ENCODE results near the gene AP2B1.

The AP2B1 gene

GRCh38 chr17:35641032-35641431 is 53.9 kb downstream of the AP2B1 start:
- DNase-seq (ENCODE audit: low spot score in 2 of 2) (no peak), ATAC-seq (no peak)
- Mint-ChIP-seq H3K36me3 (peaks cover 100% of the 10 kb centered on the region), H3K4me1 (no peaks in the 10 kb centered on the region), H3K27ac (no peak overlapping the region), H3K9me3 (no peaks in the 10 kb centered on the region), H3K4me3 (no peak overlapping the region)

DNA sequence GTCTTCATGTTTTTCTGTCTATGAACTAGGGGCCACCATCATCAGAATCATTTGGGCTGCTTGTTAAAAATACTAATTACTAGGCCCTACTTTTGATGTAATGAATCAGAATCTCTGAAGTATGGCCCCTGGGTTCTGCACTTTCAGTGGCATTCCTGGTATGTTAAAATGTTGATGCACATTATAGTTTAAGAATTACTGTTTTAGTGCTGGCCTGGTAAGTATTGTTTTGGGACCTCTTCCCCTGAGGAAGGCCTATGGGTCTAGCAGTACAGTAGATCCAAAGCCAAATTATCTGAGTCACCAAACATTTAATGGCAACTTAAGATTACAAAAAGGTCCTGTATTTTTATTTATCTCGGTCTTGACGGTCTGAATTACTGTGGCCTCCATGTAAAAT is 58.8 kb downstream of the AP2B1 start:
- ATAC-seq = no peak
- H3K9me3 Mint-ChIP-seq = no peaks in the 10 kb centered on the region
- DNase-seq (ENCODE audit: low spot score in 2 of 2) = no peak
- no peak overlapping the region for H3K4me3 Mint-ChIP-seq
- H3K36me3 Mint-ChIP-seq = peaks cover 59% of the 10 kb centered on the region
- no peaks in the 10 kb centered on the region for H3K4me1 Mint-ChIP-seq
- no peak overlapping the region for H3K27ac Mint-ChIP-seq

DNA sequence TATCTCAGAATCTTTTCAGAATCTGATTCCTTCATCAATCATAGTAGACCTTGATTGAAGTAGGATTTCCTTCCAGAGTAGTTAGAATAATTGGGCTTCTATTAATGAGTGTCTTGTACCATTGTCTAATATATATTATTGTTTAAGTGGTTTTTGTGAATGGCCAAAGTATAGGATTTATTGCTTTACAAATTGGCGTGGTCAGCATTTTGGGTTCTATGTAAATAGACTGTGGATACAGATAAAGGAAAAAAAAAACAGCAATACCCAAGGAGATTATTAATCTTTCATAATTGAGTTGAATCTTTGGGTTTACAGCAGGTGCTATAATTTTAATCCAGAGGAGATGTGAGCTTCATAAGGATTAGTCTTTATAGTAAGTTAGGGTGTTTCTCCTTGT is 64.3 kb downstream of the AP2B1 start:
- ATAC-seq = no peak
- no peak overlapping the region for H3K27ac Mint-ChIP-seq
- H3K36me3 Mint-ChIP-seq = peaks cover 4% of the 10 kb centered on the region
- no peak for DNase-seq (ENCODE audit: low spot score in 2 of 2)
- H3K4me3 Mint-ChIP-seq = no peak overlapping the region
- no peaks in the 10 kb centered on the region for H3K9me3 Mint-ChIP-seq
- H3K4me1 Mint-ChIP-seq = peaks cover 5% of the 10 kb centered on the region

DNA sequence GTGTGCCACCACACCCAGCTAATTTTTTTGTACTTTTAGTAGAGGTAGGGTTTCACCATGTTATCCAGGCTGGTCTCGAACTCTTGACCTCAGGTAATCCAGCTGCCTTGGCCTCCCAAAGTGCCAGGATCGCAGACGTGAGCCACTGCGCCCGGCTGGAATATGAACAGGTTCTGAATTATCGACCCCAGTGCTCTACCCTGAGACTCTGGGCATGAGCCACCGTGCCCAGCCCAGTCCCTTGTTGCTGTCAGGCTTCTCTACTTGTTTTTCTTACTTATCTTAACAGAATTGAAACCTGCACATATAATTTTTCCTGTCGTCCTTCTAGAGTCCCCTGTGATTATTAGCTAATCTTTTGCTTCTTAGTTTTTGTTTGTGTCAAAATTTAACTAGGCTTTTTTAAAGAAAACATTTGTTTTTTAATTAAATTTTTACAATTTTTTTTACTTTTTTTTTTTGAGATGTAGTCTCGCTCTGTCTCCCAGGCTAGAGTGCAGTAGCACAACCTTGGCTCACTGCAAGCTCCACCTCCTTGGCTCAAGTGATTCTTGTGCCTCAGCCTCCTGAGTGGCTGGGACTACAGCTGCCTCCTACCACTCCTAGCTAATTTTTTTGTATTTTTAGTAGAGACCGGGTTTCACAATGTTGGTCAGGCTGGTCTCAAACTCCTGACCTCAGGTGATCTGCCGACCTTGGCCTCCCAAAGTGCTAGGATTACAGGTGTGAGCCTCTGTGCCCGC is 66.7 kb downstream of the AP2B1 start:
- Mint-ChIP-seq H3K27ac (peak overlapping the region; percentile 54), H3K36me3 (no peaks in the 10 kb centered on the region), H3K4me3 (no peak overlapping the region), H3K9me3 (no peaks in the 10 kb centered on the region), H3K4me1 (peaks cover 11% of the 10 kb centered on the region)
- ATAC-seq (no peak), DNase-seq (ENCODE audit: low spot score in 2 of 2) (no peak)

DNA sequence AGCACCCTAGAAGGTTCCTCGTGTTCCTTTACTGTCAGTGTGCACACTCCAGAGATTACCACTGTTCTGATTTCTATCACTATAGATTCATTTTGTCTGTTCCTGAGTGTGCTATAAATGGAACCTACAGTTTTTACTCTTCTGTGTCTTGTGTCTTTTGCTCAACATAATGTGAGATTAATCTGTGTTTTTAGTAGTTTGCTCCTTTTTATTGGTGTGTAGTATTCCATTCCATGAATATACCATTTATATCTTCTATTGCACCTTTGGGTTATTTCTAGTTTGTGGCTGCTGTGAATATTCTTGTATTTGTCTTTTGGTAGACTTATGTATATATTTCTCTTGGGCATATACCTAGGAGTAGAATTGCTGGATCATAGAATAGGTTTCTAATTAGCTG is 68.2 kb downstream of the AP2B1 start:
- H3K4me1 Mint-ChIP-seq = peaks cover 11% of the 10 kb centered on the region
- no peak for ATAC-seq
- no peak overlapping the region for H3K4me3 Mint-ChIP-seq
- no peaks in the 10 kb centered on the region for H3K9me3 Mint-ChIP-seq
- H3K36me3 Mint-ChIP-seq = no peaks in the 10 kb centered on the region
- H3K27ac Mint-ChIP-seq = no peak overlapping the region
- DNase-seq (ENCODE audit: low spot score in 2 of 2) = no peak

GRCh38 chr17:35660902-35661301 is 73.8 kb downstream of the AP2B1 start:
- Mint-ChIP-seq H3K4me1 (peaks cover 6% of the 10 kb centered on the region), H3K9me3 (no peaks in the 10 kb centered on the region), H3K4me3 (no peak overlapping the region), H3K27ac (peak overlapping the region; percentile 82), H3K36me3 (no peaks in the 10 kb centered on the region)
- no peak for DNase-seq (ENCODE audit: low spot score in 2 of 2)
- no peak for ATAC-seq

DNA sequence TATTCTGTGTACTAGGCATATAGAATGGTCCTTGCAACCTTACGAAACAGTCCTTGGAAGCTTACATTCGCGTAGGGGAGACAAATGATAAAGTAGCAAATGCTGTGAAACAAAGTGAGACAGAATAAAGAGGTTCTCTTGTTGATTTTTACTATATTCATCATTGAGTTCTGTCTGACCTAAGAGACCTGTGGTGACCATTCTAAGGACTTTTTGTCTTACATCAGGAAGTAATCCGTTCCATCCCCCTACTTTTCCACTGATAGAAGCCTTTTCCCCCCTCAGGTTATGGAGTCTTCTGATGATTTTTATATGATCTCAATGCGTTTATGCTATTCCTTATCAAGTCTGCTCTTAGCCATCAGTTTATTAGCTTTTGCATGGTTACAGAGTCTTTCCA is 77.6 kb downstream of the AP2B1 start:
- Mint-ChIP-seq H3K9me3 (no peaks in the 10 kb centered on the region), H3K27ac (no peak overlapping the region), H3K36me3 (peaks cover 34% of the 10 kb centered on the region), H3K4me3 (no peak overlapping the region), H3K4me1 (no peaks in the 10 kb centered on the region)
- ATAC-seq (no peak), DNase-seq (ENCODE audit: low spot score in 2 of 2) (no peak)

DNA sequence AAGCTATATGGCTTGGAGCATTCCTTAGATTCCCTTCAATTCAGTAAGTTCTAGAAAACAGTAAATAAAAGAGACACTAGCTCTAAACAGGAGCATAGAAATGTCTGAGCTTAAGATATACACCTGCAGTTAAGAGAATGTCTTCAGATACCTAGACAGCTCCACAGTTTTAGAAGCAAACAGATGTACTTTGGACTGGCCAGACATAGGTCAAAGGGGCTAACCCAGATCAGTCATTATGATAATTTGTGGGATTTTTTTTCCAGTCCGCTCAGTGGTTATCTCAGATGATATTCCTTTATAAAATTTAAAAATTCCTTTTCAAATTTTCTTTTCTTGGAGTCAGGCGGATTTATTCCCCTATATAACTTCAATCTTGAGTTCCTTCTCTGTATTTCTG is 78.5 kb downstream of the AP2B1 start:
- Mint-ChIP-seq H3K4me1 (no peaks in the 10 kb centered on the region), H3K36me3 (peaks cover 44% of the 10 kb centered on the region), H3K9me3 (no peaks in the 10 kb centered on the region), H3K27ac (no peak overlapping the region), H3K4me3 (no peak overlapping the region)
- DNase-seq (ENCODE audit: low spot score in 2 of 2) = no peak
- ATAC-seq = no peak

DNA sequence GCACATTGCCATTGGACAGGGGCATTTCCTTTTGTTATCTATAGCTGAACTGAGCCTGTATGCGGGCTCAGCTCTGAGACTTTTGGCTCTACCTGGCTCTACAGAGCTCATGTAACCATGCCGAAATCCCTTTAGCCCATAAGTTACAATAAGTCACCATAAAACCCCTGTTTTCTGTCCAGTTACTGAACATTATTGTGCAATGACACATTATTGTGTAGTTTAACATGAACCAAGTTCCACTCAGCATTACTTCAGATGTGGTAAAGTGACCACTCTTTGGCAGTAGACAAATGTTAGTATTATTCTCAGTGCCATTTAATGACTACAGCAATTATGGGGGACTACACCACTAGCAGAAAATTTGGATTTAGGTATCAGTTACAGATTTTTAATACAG is 78.9 kb downstream of the AP2B1 start:
- Mint-ChIP-seq H3K4me3 (no peak overlapping the region), H3K36me3 (peaks cover 48% of the 10 kb centered on the region), H3K27ac (no peak overlapping the region), H3K9me3 (no peaks in the 10 kb centered on the region), H3K4me1 (no peaks in the 10 kb centered on the region)
- DNase-seq (ENCODE audit: low spot score in 2 of 2) (no peak), ATAC-seq (no peak)

- Mint-ChIP-seq H3K27ac (no peak overlapping the region), H3K9me3 (no peaks in the 10 kb centered on the region), H3K36me3 (peaks cover 58% of the 10 kb centered on the region), H3K4me3 (no peak overlapping the region), H3K4me1 (peaks cover 6% of the 10 kb centered on the region)
- DNase-seq (ENCODE audit: low spot score in 2 of 2) = no peak
- no peak for ATAC-seq
Observed at GRCh38 chr17:35666967-35667532, 79.9 kb downstream of the AP2B1 start.

DNA sequence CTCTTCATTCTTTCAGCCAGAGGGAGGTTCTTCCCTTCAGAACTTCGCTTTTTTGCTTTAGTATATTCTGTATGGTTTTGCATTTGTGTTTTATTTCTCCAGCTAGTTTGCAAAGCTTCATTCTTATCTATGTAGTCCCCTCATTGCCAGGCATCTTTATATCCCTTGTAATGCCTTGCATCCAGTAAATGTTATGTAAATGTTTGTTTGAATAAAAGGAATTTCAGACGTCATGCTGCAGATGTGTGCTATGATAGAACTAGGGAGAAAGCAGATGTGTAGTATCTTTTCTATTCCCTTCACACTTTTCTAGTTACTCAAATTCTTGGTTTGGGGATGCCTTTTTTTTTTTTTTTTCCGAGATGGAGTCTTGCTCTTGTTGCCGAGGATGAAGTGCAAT is 81.7 kb downstream of the AP2B1 start:
- H3K27ac Mint-ChIP-seq = no peak overlapping the region
- peaks cover 6% of the 10 kb centered on the region for H3K4me1 Mint-ChIP-seq
- peaks cover 75% of the 10 kb centered on the region for H3K36me3 Mint-ChIP-seq
- H3K4me3 Mint-ChIP-seq = no peak overlapping the region
- H3K9me3 Mint-ChIP-seq = no peaks in the 10 kb centered on the region
- no peak for DNase-seq (ENCODE audit: low spot score in 2 of 2)
- ATAC-seq = no peak

DNA sequence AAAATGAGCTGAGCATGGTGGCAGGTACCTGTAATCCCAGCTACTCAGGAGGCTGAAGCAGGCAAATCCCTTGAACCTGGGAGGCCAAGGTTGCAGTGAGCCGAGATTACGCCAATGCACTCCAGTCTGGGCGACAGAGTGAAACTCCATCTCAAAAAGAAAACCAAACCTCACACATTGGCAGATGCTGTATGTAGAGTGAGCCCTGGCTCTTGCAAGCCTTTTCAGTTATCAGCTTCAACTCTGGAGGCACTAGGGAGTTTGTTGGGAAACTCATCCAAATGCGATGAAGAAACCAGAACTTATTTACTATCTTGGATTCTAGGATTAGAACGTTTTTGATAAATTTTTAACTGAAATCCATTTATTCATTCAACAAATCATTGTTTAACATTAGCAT is 87.4 kb downstream of the AP2B1 start:
- Mint-ChIP-seq H3K27ac (no peak overlapping the region), H3K9me3 (no peaks in the 10 kb centered on the region), H3K4me3 (no peak overlapping the region), H3K36me3 (peaks cover 98% of the 10 kb centered on the region), H3K4me1 (peaks cover 17% of the 10 kb centered on the region)
- ATAC-seq = no peak
- no peak for DNase-seq (ENCODE audit: low spot score in 2 of 2)

- ATAC-seq (no peak), DNase-seq (ENCODE audit: low spot score in 2 of 2) (no peak)
- H3K4me1 Mint-ChIP-seq = peaks cover 16% of the 10 kb centered on the region
- H3K36me3 Mint-ChIP-seq = peaks cover 98% of the 10 kb centered on the region
- H3K4me3 Mint-ChIP-seq = no peak overlapping the region
- no peaks in the 10 kb centered on the region for H3K9me3 Mint-ChIP-seq
- peak overlapping the region; percentile 2 for H3K27ac Mint-ChIP-seq
Observed at GRCh38 chr17:35676441-35676840, 89.3 kb downstream of the AP2B1 start.

DNA sequence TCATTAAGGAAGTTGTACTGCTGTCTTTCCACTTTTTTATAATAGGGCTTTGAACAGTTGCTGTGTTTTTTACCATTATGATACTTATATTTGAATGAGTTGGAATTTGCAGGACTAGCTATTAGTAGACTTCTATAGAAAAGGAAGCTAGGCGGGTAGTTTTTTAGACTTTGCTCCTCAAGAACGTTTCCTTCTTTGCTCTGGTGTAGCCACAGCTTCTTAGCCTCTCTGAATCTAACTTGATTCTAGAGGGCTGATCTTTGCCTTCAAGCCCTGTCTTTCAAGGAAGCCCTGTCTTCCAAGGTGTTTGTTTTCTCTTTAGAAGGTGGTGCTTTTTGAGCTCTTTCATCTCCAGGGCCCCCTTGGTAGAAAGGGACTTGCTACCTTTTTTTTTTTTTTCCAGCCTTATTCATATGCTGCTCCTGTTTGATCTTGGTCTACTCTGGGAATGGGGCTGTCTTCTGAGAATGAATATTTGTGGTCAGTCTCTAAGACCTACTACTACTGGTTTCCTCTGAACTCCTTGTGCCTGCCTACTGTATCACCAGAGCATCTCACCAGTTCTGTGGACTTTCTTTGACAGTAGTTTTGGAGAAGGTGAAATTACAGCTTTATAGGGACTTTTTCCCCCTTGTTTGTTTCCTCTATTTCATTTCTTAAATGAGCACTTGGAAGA is 92.0 kb downstream of the AP2B1 start:
- peaks cover 11% of the 10 kb centered on the region for H3K4me1 Mint-ChIP-seq
- H3K9me3 Mint-ChIP-seq = no peaks in the 10 kb centered on the region
- peak overlapping the region; percentile 52 for H3K27ac Mint-ChIP-seq
- no peak overlapping the region for H3K4me3 Mint-ChIP-seq
- no peak for DNase-seq (ENCODE audit: low spot score in 2 of 2)
- no peak for ATAC-seq
- H3K36me3 Mint-ChIP-seq = peaks cover 98% of the 10 kb centered on the region

DNA sequence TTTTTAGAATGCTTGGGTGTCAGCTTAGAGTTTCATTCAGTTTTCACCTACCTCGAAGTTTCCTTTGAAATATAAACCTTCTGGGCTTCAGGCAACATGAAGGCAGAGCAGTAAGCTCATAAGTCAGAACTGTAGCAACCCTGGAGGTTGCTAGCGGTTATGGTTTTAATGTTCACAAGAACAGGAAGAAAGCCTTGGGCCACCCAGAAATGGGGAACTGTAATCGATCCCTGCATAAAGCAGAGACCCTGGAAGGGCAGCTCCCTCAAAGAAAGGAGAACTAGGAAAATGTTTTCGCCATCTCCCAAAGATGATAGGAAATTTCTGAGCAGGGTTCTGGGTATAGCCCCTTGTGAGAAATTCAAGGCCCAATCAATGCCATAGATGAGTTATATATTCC is 96.5 kb downstream of the AP2B1 start:
- Mint-ChIP-seq H3K36me3 (peaks cover 100% of the 10 kb centered on the region), H3K4me3 (no peak overlapping the region), H3K4me1 (peaks cover 10% of the 10 kb centered on the region), H3K9me3 (no peaks in the 10 kb centered on the region), H3K27ac (no peak overlapping the region)
- DNase-seq (ENCODE audit: low spot score in 2 of 2) (no peak), ATAC-seq (no peak)
